Neural cell (in vitro differentiated cells): ENCODE results near the gene SLC29A2.

Experiments
- EZH2 ChIP-seq: fragments of 200-600, 300-800 bp; shearing (Covaris generic), sonication (generic); IDR thresholded peaks from 2 replicates; pipeline ENCODE4 v1.6.1; 2014; ENCODE audit warnings: antibody characterized with exemption, low read length, borderline replicate concordance, mild to moderate bottlenecking; ENCODE audit not compliant: insufficient read depth, poor library complexity, severe bottlenecking
- MXI1 ChIP-seq: fragments of 450-650 bp; conservative IDR thresholded peaks from 2 replicates; pipeline ENCODE4 v1.6.1; 2014; ENCODE audit warnings: antibody characterized with exemption, mild to moderate bottlenecking; ENCODE audit not compliant: poor library complexity, severe bottlenecking
- RAD21 ChIP-seq: fragments of 450-650 bp; conservative IDR thresholded peaks from 2 replicates; pipeline ENCODE4 v1.6.1; 2014; ENCODE audit warnings: antibody characterized with exemption, mild to moderate bottlenecking, moderate library complexity
- SMC3 ChIP-seq: fragments of 450-650 bp; conservative IDR thresholded peaks from 2 replicates; pipeline ENCODE4 v1.6.1; 2014; ENCODE audit warnings: antibody characterized with exemption, mild to moderate bottlenecking, moderate library complexity; ENCODE audit not compliant: poor library complexity
- TAF1 ChIP-seq: IDR thresholded peaks from 2 replicates; pipeline ENCODE4 v1.6.1; 2012; ENCODE audit warnings: low read depth
- TF ChIP-seq, protein P1 (sequence below): fragments of 450-650 bp; IDR thresholded peaks from 2 replicates; pipeline ENCODE4 v1.5.1; 2014; ENCODE audit warnings: antibody characterized with exemption, mild to moderate bottlenecking, moderate library complexity; ENCODE audit not compliant: poor library complexity, severe bottlenecking
- TF ChIP-seq, protein P2 (sequence below): IDR thresholded peaks from 2 replicates; pipeline ENCODE4 v1.6.1; 2012; ENCODE audit warnings: borderline replicate concordance

GRCh38 chr11:66369073-66369894 lies 2.3 kb downstream of the SLC29A2 start:
- TF ChIP-seq, protein P1, sequence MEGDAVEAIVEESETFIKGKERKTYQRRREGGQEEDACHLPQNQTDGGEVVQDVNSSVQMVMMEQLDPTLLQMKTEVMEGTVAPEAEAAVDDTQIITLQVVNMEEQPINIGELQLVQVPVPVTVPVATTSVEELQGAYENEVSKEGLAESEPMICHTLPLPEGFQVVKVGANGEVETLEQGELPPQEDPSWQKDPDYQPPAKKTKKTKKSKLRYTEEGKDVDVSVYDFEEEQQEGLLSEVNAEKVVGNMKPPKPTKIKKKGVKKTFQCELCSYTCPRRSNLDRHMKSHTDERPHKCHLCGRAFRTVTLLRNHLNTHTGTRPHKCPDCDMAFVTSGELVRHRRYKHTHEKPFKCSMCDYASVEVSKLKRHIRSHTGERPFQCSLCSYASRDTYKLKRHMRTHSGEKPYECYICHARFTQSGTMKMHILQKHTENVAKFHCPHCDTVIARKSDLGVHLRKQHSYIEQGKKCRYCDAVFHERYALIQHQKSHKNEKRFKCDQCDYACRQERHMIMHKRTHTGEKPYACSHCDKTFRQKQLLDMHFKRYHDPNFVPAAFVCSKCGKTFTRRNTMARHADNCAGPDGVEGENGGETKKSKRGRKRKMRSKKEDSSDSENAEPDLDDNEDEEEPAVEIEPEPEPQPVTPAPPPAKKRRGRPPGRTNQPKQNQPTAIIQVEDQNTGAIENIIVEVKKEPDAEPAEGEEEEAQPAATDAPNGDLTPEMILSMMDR = no peak
- TF ChIP-seq MXI1 (no peak), SMC3 (no peak), TAF1 (no peak), EZH2 (no peak), RAD21 (no peak)
- TF ChIP-seq, protein P2, sequence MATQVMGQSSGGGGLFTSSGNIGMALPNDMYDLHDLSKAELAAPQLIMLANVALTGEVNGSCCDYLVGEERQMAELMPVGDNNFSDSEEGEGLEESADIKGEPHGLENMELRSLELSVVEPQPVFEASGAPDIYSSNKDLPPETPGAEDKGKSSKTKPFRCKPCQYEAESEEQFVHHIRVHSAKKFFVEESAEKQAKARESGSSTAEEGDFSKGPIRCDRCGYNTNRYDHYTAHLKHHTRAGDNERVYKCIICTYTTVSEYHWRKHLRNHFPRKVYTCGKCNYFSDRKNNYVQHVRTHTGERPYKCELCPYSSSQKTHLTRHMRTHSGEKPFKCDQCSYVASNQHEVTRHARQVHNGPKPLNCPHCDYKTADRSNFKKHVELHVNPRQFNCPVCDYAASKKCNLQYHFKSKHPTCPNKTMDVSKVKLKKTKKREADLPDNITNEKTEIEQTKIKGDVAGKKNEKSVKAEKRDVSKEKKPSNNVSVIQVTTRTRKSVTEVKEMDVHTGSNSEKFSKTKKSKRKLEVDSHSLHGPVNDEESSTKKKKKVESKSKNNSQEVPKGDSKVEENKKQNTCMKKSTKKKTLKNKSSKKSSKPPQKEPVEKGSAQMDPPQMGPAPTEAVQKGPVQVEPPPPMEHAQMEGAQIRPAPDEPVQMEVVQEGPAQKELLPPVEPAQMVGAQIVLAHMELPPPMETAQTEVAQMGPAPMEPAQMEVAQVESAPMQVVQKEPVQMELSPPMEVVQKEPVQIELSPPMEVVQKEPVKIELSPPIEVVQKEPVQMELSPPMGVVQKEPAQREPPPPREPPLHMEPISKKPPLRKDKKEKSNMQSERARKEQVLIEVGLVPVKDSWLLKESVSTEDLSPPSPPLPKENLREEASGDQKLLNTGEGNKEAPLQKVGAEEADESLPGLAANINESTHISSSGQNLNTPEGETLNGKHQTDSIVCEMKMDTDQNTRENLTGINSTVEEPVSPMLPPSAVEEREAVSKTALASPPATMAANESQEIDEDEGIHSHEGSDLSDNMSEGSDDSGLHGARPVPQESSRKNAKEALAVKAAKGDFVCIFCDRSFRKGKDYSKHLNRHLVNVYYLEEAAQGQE = no peak
